GM21381 (cell line): Measurements from ENCODE around the gene NOS1.
"Not testable (repeated sequence)": the region's sequence is repeated elsewhere in the genome, so short reads cannot be mapped to it uniquely, and the experiment has no call there.

Source experiments
- ATAC-seq: cut with Tn5 transposase; IDR thresholded peaks from one replicate; pipeline ENCODE4 v1.9.1; 2021; ENCODE audit warnings: mild to moderate bottlenecking, moderate library complexity; ENCODE audit not compliant: unreplicated experiment

The NOS1 gene

GRCh38 chr12:117361347-117361751 is at the start of gene NOS1:
NOS1 (minus strand) TSS chr12:117361626; CDS start chr12:117331069, 30,557 bp downstream.
- ATAC-seq, result no peak

- no peak for ATAC-seq
These were observed 47.9 kb upstream of the NOS1 start for GRCh38 chr12:117409286-117409685.

DNA sequence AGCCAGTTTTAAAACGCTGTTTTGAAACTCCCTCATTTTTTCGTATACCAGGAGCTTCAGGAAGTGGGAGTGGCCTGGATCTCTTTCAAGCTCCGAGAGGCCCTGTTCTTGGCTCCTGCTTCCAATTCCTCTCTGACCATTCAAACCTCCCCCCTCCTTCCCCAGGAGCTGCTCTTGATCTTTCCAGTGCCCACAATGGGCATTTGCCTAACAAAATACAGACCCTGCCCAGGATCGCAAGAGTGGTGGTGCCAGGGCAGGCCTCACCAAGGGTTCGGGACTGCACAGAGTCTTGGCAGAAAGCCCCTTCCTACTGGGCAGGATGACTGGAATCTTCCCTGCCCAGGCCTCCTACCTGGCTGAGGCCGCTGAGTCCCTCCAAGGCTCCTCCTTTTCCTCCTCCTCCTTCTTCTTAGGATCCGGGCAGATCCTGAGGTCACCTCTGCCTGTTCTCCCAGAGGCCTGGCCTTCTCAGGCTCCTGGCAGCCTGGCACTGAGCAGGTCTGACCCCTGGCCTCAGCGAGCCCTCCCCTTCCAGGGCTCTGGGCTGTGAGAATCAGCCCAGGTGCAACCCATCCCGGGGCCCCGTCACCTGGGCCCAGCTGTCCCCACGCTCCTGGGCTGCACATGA is 46.9 kb upstream of the NOS1 start:
- ATAC-seq, result no peak

- ATAC-seq, result no peak
These were observed 43.5 kb upstream of the NOS1 start for GRCh38 chr12:117404940-117405339.

- no peak for ATAC-seq
These were observed 42.9 kb upstream of the NOS1 start for GRCh38 chr12:117404203-117404853.

DNA sequence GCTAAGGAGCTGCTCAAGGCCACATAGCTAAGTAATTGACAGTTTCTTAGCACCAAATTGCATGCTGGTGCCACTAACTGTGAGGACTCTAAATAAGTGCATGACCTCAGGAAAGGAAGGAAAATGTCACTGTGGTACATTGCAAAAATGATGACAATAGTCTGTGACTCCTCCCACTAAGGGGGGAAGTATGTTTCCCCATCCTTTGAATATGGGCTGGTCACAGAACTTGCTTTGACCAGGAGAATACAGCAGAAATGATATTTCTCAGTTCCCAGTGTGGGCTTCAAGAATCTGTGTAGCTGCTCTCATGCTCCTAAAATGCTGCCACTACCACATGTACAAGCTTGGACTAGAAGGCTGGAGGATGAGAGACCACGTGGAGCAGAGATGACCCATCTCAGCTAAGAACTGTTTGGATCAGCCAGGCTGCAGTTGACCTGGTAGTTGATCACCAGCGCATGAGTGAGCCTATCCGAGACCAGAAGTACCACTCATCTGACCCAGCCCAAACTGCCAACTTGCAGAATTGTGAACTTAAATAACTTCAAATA is 42.2 kb upstream of the NOS1 start:
- no peak for ATAC-seq

GRCh38 chr12:117402363-117402762 is 40.9 kb upstream of the NOS1 start:
- ATAC-seq, result no peak

DNA sequence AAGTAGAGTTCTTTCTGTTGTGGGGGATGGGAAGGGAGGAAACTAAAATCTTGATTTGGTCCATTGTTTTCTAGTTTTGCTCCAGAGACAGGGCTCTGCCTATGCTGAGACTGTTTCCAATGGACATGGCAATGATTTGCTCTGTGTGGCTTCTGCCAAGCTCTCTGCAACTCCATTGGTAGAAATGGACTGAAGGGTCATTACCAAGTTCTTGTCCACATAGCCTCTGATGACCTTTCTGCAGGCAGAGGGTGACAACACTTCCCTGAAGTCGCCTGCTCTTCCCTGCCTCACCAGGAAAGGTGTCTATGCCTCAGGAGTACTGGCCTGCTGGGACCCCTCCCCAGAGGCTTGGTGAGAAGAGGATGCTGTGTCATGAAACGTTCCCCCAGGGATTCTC is 39.5 kb upstream of the NOS1 start:
- ATAC-seq, result no peak

DNA sequence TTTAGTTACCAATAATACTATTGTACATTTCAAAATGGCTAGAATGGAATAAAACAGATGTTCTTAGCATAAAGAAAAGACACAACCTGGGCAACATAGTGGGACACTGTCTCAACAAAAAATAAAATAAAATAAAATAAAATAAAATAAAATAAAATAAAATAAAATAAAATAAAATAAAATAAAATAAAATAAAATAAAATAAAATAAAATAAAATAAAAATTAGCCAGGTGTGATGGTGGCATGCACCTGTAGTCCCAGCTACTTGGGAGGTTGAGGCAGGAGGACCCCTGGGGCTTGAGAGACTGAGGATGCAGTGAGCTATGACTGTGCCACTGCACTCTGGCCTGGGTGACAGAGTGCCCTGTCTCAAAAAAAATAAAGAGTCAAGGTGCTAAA is 37.1 kb upstream of the NOS1 start:
- not testable (repeated sequence) for ATAC-seq

DNA sequence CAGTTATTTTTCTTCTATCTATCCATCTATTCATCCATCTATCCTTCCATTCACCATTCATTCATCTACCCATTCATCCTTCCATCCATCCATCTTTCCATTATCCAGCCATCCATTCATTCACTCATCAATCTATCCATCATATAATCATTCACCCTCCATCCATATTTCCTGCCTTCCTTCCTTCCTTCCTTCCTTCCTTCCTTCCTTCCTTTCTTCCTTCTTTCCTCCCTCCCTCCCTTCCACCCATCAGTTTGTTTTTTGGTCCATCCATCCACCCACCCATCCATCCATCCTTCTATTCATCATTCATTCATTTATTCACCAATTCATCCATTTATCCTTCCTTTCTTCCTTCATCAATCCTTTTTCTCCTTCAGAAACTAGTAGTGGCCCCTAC is 34.3 kb upstream of the NOS1 start:
- ATAC-seq, result no peak

DNA sequence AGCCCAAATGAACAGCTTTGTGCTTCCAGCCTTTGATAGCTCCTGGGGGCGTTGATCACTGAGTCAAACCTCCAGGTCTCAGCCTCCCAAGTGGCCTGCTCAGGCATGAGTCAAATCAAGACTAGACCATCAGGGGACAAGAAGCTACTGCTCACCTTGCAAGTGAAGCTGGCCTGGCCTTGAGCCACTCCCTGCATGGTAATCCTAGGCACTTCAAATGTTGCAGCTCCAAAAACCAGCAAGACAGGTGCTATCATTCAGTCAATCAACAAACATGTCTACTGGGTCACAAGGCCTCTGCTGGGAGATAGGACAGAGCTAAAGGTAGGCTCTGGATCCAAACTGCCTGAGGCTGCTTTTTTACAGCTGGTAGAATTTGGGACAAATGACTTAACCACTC is 33.1 kb upstream of the NOS1 start:
- no peak for ATAC-seq

- ATAC-seq, result no peak
These were observed 32.2 kb upstream of the NOS1 start for GRCh38 chr12:117393656-117394055.

DNA sequence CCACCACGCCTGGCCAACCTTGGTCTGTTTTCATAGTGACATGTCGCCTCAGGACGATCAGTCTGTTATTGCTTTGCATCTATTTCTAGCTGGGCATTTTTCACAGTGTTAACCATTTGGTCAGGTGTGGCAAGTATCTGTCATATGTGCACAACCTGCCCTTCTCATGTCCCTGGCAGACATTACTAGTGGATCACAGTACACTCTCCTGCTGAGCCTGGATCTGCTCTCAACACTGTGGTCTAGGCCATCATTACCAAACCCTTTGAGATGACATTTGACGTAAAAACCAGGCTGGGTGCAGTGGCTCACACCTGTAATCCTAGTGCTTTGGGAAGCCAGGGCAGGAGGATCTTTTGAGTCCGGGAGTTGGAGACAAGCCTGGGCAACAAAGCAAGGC is 29.4 kb upstream of the NOS1 start:
- no peak for ATAC-seq

DNA sequence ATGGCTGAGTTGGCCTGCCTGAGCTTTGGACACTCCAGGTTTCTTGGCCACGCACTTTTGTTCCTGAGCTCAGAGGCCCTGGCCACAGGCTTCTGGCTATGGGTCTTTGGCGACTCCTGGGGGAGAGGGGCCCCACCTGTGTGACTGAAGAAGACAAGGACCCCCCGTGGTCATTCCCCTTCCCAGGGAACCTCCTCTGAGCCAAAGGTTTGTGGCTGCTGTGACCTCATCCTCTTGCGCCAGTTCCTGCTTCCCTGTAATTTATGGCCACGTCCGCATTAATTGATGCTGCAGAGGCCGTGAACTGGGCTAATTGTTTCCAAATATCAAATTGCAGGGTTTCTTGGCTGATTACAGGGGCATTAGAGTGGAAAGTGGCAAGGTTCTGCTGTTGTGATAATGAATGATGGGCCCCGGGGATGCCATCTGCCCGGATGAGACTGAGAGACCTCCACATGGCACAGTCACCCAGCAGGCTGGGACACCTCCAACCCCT is 27.6 kb upstream of the NOS1 start:
- no peak for ATAC-seq

GRCh38 chr12:117387832-117388231 is 26.4 kb upstream of the NOS1 start:
- ATAC-seq, result no peak

DNA sequence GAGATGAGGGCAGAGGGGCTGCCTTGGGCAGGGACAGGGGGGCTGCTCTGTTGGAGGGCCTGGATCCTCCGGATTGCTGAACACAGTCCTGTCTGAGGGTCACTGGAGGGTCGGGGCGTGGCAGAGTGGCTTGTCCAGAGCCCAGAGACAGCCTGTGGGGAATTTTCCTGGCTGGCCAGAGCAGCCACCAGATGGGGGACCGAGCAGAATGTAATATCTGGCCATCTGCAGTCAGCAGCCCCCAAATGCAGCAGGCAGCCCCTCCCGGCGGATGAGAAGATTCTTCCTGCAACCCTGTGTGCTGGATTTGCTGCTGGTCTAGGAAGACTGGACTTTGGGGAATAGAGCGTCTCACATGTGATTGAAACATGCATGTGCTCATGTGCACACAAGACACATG is 23.3 kb upstream of the NOS1 start:
- no peak for ATAC-seq

DNA sequence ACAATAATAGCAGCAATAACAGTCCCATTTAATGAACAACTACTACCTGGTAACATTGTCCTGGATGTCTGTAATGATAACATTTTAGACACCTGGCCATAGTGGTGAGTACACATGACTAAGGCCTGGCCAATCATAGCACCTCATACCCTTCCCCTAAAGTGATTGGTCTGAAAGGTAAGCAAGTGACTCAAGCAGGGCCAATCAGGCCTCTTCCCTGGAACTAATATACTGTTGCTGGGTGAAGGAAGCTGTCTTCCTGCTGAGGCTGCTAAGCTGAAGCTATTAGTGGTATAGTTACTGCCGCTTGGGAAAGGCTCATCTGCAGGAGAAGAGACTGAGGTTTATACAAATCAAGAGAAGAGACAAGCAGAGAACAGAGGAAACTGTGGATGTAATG is 18.7 kb upstream of the NOS1 start:
- no peak for ATAC-seq

DNA sequence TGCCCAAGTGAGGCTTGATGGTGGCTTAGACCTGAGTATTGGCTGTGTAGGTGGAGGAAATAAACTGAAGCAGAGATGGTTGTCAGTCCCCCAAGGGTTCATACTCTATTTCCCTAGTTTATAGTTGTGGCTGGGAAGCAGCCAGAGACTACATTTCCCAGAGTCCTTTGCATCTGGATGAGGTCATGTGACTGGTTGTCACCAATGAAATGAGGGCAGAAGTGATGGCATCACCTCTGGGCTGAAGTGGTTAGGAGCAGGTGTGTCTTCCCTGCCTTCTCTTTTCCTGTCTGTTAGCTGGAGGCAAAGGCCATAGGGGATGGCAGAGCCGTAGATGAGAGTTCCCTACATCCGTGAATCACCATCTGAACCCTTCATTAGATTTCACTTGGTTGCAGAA is 16.3 kb upstream of the NOS1 start:
- ATAC-seq, result no peak

DNA sequence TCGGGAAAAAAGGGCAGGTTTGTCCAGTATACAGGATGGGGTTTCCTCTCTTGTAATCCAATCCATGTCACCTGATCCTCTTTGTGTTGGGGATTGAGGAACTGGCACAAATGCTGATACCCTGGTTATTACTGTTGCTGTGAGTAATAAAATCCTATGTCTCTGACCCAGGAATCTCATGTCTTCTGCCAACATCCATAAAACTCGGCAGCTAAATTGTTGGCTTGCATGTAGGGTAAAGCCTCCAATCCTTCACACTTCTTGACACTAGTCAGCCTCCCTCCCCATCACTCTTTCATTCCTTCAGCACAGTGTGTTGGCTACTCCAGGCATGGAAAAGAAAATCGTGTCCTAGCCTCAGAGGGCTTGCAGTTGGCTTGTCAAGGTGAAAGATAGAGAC is 9.2 kb upstream of the NOS1 start:
- no peak for ATAC-seq

GRCh38 chr12:117370000-117370399 is 8.6 kb upstream of the NOS1 start:
- ATAC-seq, result not testable (repeated sequence)

DNA sequence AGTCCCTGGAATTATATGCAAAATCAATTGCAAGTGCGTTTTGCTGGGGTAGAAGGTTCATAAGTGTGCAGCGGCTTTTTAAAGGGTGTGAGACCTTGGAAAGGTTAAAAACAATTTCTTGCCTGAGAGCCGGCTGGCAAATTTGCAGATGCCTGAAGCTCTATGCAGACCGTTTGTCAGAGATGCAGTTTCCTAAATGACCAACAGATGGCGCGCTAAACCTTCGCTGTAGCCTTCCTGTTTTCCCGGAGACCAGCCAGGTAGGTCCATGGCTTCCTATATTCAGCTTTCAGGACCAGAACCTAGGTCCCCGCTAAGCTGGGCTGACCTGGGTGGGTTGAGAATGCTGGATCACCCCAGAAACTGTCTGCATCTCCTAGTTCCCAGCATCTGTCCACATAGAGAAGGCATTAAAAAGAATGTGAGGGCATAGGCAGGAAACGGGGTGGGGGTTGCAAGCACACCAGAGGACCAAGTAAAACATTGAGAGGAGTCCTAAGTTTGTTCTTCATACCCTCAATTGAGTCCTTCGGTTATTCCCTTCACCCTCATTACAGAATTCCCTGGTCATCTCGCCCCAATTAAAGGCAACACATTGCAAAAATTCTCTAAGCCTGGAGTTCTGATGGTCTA is 5.7 kb upstream of the NOS1 start:
- ATAC-seq, result no peak

DNA sequence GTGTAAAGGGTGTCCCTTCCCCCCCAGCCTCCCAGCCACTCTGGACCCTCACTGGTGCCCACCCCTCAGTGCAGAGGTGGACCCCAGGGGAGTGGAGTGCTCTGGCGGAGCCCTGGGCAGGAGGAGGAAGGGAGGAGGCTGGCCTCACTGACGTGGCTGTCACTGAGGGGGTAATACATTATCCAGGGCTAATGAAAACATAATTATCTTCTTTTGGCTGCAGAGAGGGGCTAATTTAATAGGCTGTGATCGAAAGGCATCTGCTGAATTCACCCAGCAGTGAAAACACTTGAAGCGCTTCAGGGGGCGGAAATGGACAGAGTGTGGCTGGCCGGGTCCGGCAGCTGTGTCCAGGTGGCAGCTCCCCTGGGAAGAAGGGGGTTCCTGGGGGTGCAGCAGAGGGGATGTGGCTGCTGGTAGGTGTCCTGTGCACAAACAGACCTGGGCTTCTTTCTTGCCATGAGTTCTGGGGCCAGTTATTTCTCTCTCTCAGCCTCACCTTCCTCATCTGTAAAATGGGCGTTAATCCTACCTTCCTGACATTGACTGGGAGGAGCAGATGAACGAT is 3.7 kb upstream of the NOS1 start:
- ATAC-seq, result no peak
